ENCODE measurements around the gene ELFN2. TPM values are rescaled to one million over a fixed set of nuclear protein-coding genes. Genes with fewer than 3 reads are reported as not detected.
"Not testable (repeated sequence)": the region's sequence is repeated elsewhere in the genome, so short reads cannot be mapped to it uniquely, and the experiment has no call there.

ELFN2 gene
- total RNA-seq, 2 donors from 2014 or later, result 0.20 TPM; not detected in 1

DNA sequence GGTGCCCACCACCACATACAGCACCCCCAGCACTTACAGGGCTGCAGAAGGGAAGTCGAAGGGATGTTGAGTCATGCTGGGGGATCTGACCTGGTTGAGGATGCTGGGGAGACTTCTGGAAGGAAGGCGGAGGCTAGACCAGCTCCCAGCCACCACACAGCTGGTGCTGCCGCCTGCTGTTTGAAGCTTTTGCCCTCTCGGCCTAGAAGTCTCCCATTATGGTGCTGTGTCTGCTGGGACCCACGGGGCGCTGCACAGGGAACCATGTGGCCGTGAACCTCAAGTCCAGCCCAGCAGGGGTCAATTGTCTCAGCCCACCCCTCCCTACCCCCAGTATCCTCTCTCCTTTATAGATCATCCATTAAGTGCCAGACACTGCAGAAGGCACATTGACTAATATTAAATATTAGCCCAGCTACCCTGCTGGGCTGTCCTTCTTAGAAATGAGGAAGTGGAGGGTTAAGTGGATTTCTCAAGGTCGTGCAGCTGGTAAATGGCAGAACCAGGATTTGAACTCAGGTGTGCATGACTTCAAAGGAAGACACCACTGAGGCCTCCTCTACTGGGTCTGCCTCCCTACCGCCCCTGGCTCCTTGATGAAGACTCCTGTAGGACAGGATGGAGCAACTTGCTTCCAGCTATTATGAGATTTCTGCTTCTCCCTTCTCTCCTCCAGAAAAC is 95.3 kb downstream of the ELFN2 start:
- ATAC-seq (no peak), DNase-seq (no peak)
- intact Hi-C loops (cut with DNase I, micrococcal nuclease), result no loop called here

GRCh38 chr22:37331034-37331428 is 96.2 kb downstream of the ELFN2 start:
- peak; percentile 21 for ATAC-seq
- no peak for DNase-seq

GRCh38 chr22:37330200-37331033 is 96.9 kb downstream of the ELFN2 start:
- DNase-seq (peak in 1 of 2 donors; percentile 57), ATAC-seq (peak; percentile 43)
- intact Hi-C loops (cut with DNase I, micrococcal nuclease), result no loop called here

More at GRCh38 chr22:37331034-37331428, 96.2 kb downstream of the ELFN2 start:
- intact Hi-C loops (cut with DNase I, micrococcal nuclease), result no loop called here

DNA sequence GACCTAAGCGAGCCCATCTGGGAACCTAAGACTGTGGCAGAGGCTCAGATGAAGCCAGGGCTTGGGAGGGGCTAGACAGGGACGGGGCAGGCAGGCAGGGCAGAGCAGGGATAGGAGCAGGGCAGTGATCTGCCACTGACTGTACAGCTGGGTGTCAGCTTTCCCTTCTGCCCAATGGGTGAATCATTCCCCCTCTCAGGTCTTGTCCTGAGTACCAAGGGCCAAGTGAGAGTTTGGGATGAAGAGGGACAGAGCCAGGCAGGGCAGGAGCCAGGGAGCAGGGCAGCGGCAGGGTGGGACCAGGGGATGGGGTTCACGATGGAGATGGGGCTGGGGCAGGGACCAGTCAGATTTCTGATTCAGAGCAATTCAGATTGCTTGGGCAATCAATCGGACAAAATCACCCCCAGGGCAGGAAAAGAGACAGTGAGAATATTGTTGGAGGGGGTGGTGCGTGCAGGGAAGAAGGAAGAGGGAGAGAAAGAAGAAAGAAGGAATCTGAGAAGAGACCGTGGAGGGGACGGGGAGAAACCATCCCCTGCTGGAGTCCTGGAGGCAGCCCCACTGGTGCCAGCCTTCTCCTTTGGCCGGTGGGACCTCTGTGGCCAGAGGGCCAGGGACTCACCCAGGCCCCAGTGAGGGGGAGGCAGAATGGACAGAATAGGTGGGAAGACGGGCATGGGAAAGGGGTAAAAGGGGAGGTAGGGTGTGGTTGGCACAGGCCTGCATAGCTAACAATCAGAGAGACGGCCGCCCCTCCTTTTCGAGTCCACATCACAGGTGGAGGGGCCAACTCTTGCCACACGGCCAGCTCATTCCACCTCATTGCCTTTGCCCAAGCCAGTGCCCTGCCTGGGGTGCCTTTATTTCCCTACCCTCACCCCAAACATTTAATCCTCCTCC is 97.8 kb downstream of the ELFN2 start:
- intact Hi-C loops (cut with DNase I, micrococcal nuclease), result no loop called here
- ATAC-seq (no peak), DNase-seq (no peak)

DNA sequence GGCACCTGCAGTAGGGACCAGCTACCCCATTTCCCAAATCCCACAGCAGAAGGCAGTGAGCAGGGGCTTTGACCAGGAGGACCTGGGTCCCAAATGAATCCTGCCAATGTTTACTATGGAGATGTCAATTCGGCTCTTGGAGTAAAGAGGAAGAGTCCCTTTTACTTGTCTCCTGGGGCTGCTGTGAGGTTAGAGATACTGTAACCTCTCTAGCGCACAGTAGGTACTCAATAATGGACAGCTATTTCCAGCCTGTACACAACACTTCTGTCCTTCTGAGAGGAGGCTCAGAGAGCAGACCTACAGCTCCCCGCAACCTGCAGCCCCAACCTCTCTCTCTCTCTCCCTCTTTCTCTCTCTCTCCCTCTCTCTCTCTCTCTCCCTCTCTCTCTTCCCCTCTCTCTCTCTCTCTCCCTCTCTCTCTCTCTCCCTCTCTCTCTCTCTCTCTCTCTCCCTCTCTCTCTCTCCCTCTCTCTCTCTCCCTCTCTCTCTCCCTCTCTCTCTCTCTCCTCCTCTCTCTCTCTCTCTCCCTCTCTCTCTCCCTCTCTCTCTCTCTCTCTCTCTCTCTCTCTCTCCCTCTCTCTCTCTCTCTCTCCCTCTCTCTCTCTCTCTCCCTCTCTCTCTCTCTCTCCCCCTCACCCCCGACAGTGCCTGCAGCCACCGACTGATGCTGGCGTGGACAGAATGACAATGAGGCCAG is 98.6 kb downstream of the ELFN2 start:
- DNase-seq; ATAC-seq; intact Hi-C loops (cut with DNase I, micrococcal nuclease): not testable (repeated sequence)

GRCh38 chr22:37328017-37328416 is 99.3 kb downstream of the ELFN2 start:
- intact Hi-C loops (cut with DNase I, micrococcal nuclease), result no loop called here
- no peak for DNase-seq
- ATAC-seq, result no peak

DNA sequence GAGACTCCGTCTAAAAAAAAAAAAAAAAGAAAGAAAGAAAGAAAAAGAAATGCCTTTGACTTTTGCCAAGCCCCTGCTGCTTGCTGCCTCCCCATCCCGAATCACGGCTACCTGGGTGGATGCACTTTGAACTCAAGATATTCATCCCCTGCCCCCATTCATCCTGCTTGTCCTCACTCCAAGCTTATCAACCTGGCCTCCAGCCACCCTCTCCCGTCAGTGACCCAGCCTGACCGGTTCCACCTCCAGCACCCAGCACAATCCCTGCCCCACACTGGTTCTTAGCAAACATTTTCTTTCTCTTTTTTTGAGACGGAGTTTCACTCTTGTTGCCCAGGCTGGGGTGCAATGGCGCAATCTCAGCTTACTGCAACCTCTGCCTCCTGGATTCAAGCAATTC is 100.6 kb downstream of the ELFN2 start:
- ATAC-seq (peak; percentile 75), DNase-seq (peak; percentile 62 to 71)
- intact Hi-C loops (cut with DNase I, micrococcal nuclease), result no loop called here

DNA sequence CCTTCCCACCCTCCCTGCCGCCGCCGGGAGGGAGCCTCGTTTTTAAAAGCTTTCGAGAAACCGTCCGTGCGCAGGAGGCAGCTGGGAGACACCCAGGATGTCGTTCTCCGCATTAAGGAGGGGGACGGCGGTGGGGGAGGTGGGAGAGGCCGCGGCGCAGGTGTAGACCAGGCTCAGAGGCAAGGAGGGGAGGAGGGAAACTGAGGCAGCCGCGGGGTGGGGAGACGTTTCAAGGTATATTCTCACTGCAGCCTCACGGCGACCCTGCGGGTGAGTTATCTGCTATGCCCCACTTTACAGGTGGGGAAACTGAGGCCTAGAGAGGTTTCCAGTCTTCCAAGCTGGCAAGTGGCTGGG is 102.3 kb downstream of the ELFN2 start:
- ATAC-seq, result no peak
- intact Hi-C loops (cut with DNase I, micrococcal nuclease), result no loop called here

DNA sequence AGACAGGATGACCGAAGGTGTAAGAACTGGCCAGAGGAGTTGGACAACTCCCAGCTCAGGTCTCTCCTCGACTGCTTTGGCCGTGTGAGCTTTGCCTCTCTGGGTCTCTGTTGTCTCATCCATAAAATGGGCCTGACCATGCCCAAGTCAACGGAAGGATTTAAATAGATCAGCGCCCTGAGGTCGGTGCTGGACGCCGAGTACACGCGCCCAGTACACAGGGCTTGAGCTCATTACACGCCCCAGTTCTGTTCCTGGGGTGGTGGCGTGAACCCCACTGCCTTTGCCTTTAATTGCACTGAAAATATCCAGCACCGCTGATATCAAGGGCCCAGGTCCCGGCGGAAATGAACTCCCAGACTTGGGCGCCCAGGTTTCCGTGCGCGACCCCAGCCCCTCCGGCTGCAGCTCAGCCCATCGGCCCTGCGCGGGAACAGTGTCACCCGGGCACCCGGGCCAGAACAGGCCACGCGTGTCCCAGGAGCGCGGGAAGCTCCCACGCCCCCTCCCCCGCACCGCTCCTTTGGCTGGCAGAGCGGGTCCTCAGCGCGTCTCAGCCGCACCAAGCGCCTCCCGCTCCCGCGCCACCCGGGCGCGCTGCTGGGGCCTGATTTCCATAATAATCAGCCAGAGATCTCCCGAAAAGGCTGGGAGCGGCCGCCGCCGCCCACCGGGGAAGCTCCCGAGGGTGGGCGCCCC is 102.8 kb downstream of the ELFN2 start:
- ATAC-seq (peak; percentile 30), DNase-seq (no peak)
- intact Hi-C loops (cut with DNase I, micrococcal nuclease), result no loop called here

More for the DNA sequence above, 102.3 kb downstream of the ELFN2 start:
- no peak for DNase-seq

GRCh38 chr22:37320726-37321677 is 106.3 kb downstream of the ELFN2 start:
- DNase-seq (no peak), ATAC-seq (peak; percentile 17)
- intact Hi-C loops (cut with DNase I, micrococcal nuclease), result no loop called here

DNA sequence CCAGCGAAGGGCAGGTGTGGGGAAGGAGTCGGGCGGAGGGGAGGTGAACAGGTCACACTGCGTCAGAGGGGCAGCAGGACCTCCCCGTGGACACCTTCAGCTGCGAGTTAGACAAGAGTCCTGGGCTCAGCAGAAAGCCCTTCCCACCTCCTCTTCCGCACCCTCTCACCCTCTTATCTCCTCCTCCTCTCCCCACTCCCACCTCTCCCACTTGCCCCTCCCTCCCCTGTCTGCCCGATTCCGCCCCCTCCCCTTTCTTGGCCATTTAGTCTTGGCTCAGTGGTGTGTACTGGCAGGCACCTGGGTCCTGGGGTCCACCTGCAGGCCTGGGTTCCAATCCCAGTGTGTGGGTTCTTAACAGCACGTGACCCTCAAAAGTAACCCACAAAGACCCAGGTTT is 107.8 kb downstream of the ELFN2 start:
- no peak for ATAC-seq
- intact Hi-C loops (cut with DNase I, micrococcal nuclease), result loop anchor here (10.0 kb wide), 1 partner anchor 115 kb away; no protein-coding TSS in a partner anchor
- no peak for DNase-seq

DNA sequence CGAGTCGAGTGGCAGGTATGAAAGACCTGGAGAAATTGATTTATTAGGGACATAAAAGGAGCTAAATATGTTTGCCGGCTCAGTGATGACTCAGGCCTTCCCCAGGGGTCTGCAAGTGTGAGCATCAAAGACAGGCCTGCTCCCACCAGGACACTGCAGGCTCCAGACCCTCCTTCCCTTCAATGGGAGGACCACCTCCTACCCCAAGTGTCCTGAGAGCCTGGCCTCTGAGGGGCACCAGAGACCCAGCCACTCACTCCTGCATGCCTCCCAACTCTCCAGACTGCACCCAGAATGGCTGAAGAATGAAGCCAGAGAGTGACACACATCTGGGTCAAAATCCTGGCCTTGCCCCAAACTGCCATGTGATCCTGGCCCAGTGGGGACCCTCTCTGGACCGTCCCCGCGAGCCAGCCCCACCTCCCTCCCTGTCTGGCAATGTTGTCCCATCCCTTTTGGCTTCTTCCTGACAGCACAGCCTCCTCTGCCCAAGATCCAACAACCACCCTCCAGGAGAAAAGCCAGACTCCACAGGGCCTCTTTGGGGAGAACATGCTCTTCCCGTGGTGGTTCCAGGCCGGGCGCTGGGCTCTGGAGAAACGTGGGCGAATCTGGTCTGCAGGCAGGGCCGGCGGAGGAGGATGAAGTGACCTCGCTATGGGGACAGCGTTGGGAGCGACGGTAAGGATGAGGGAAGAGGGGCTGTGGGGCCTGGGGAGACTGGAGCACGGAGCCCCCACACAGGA is 108.7 kb downstream of the ELFN2 start:
- intact Hi-C loops (cut with DNase I, micrococcal nuclease), result loop anchor here (10.0 kb wide), 1 partner anchor 116 kb away; no protein-coding TSS in a partner anchor
- no peak for ATAC-seq

More for the DNA sequence above, 108.7 kb downstream of the ELFN2 start:
- no peak for DNase-seq
